Hematopoietic multipotent progenitor cell treated with erythropoietin and hydrocortisone succinate and interleukin-3 and kit ligand, for 6 days (in vitro differentiated cells): ENCODE data around the gene SRP54.
"Not testable (repeated sequence)": the region's sequence is repeated elsewhere in the genome, so short reads cannot be mapped to it uniquely, and the experiment has no call there.

Experiments used
- DNase-seq: peaks from one replicate; pipeline ENCODE4 v3.0.0-alpha.2; 2015

SRP54 gene

GRCh38 chr14:34982421-34983147, at the start of gene SRP54:
Gene SRP54, plus strand, starts transcription at chr14:34982992. Its CDS starts 13,718 bp downstream, at chr14:34996710.
- peak; percentile 100 for DNase-seq

- no peak for DNase-seq
Measured at GRCh38 chr14:34933301-34933700, 49.5 kb upstream of the SRP54 start.

- peak; percentile 31 for DNase-seq
Measured at GRCh38 chr14:34935488-34935887, 47.3 kb upstream of the SRP54 start.

- DNase-seq = no peak
Measured at GRCh38 chr14:34937442-34937841, 45.4 kb upstream of the SRP54 start.

GRCh38 chr14:34937876-34938275, 44.9 kb upstream of the SRP54 start:
- DNase-seq = no peak

GRCh38 chr14:34943506-34943905, 39.3 kb upstream of the SRP54 start:
- DNase-seq = no peak

- no peak for DNase-seq
Measured at GRCh38 chr14:34944744-34945143, 38.0 kb upstream of the SRP54 start.

GRCh38 chr14:34946699-34947098, 36.1 kb upstream of the SRP54 start:
- no peak for DNase-seq

- DNase-seq = no peak
Measured at GRCh38 chr14:34951286-34951685, 31.5 kb upstream of the SRP54 start.

- DNase-seq = peak; percentile 91
Measured at GRCh38 chr14:34956931-34957330, 25.9 kb upstream of the SRP54 start.

- DNase-seq = peak; percentile 57
Measured at GRCh38 chr14:34957771-34958286, 25.0 kb upstream of the SRP54 start.

- not testable (repeated sequence) for DNase-seq
Measured at GRCh38 chr14:34962106-34962505, 20.7 kb upstream of the SRP54 start.

- DNase-seq = peak; percentile 72
Measured at GRCh38 chr14:34964977-34965764, 17.6 kb upstream of the SRP54 start.

GRCh38 chr14:34965912-34966311, 16.9 kb upstream of the SRP54 start:
- no peak for DNase-seq

GRCh38 chr14:34966413-34966812, 16.4 kb upstream of the SRP54 start:
- peak; percentile 54 for DNase-seq

- no peak for DNase-seq
Measured at GRCh38 chr14:34970665-34971064, 12.1 kb upstream of the SRP54 start.

GRCh38 chr14:34971381-34971780, 11.4 kb upstream of the SRP54 start:
- DNase-seq = no peak

- no peak for DNase-seq
Measured at GRCh38 chr14:34971801-34972200, 11.0 kb upstream of the SRP54 start.

GRCh38 chr14:34978444-34978843, 4.3 kb upstream of the SRP54 start:
- no peak for DNase-seq

GRCh38 chr14:34980337-34980900, 2.4 kb upstream of the SRP54 start:
- DNase-seq = no peak

GRCh38 chr14:34981743-34982420, 910 bp upstream of the SRP54 start:
- peak; percentile 73 for DNase-seq

GRCh38 chr14:34983148-34983760, 462 bp downstream of the SRP54 start:
- DNase-seq = no peak

GRCh38 chr14:34983786-34984185, 994 bp downstream of the SRP54 start:
- DNase-seq = peak; percentile 41
